Fibroblast of villous mesenchyme (primary cell): ENCODE results near the gene KRT73. TPM values are rescaled to one million over a fixed set of nuclear protein-coding genes. Genes with fewer than 3 reads are reported as not detected.
A peak's percentile ranks its signal among the peaks of the same experiment; 100 is the strongest.

ENCODE experiments used
- DNase-seq: peaks from one replicate; pipeline ENCODE4 v3.0.0-alpha.2; 2010; ENCODE audit warnings: low read depth
- H3K4me3 ChIP-seq: 2 replicates; pipeline ENCODE4 v1.5.1; 2011; ENCODE audit warnings: low read depth, mild to moderate bottlenecking, low read length
- CTCF ChIP-seq: IDR thresholded peaks from 2 replicates; pipeline ENCODE4 v1.5.1; 2012; ENCODE audit warnings: low read depth, mild to moderate bottlenecking, low read length; ENCODE audit not compliant: insufficient read depth
- total RNA-seq: library from RNA; depleted of rRNA; stranded (reverse); fragments of >200 nt; gene quantifications from 2 replicates; pipeline ENCODE4 v1.2.3, GENCODE V29; 2012

KRT73 gene
- total RNA-seq, 1 donor, result not detected

- DNase-seq, result peak; percentile 63
- no peak overlapping the region for H3K4me3 ChIP-seq
- peak; percentile 79 for TF ChIP-seq CTCF
These were observed 35.3 kb downstream of the KRT73 start for GRCh38 chr12:52582971-52583456.

GRCh38 chr12:52582486-52582885 is 35.9 kb downstream of the KRT73 start:
- TF ChIP-seq CTCF, result no peak
- no peak for DNase-seq
- no peak overlapping the region for H3K4me3 ChIP-seq

GRCh38 chr12:52581481-52581880 is 36.9 kb downstream of the KRT73 start:
- H3K4me3 ChIP-seq, result no peak overlapping the region
- TF ChIP-seq CTCF, result no peak
- peak; percentile 18 for DNase-seq

- TF ChIP-seq CTCF, result no peak
- H3K4me3 ChIP-seq, result no peak overlapping the region
- no peak for DNase-seq
These were observed 37.3 kb downstream of the KRT73 start for GRCh38 chr12:52581066-52581465.

- no peak for DNase-seq
- no peak overlapping the region for H3K4me3 ChIP-seq
- no peak for TF ChIP-seq CTCF
These were observed 37.9 kb downstream of the KRT73 start for GRCh38 chr12:52580496-52580895.

GRCh38 chr12:52579468-52580465 is 38.6 kb downstream of the KRT73 start:
- no peak for TF ChIP-seq CTCF
- DNase-seq, result no peak
- H3K4me3 ChIP-seq, result no peak overlapping the region
